ENCODE measurements around the gene C17orf75. TPM values are rescaled to one million over a fixed set of nuclear protein-coding genes. Genes with fewer than 3 reads are reported as not detected.

C17orf75 gene
- total and polyA plus RNA-seq, 4 donors = 4.7 to 10.1 (median 7.6) TPM

DNA sequence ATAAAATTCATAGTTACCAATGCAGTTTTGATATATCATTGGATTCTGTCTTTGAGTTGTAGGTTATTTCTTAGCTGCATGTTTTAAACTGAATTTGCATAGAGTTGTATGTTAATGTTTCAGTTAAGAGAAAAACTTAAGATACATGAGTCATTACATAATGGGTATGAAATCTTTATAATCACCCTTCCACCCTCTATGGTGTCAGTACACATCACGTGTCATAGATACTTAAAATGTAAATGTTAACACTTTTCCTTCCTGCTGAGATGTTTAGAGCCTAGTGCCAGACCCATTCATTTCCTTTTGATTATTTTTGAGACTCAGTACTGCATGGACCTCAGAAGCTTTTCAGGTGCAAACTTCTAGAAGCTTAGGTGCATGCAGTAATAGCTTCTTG, 28.5 kb upstream of the C17orf75 start:
- Histone ChIP-seq H3K9ac (ENCODE audit: low read depth in 1 of 2, low read length in 2 of 2) (no peak overlapping the region), H3K4me1 (ENCODE audit: control insufficient read depth in 4 of 4, insufficient read depth in 4 of 4, low read length in 3 of 4) (no peaks in the 10 kb centered on the region), H3K27ac (ENCODE audit: low read depth in 1 of 2, low read length in 2 of 2) (no peak overlapping the region), H3K27me3 (ENCODE audit: control insufficient read depth in 4 of 4, insufficient read depth in 4 of 4, low read length in 3 of 4) (no peaks in the 10 kb centered on the region), H3K36me3 (ENCODE audit: control insufficient read depth in 4 of 4, insufficient read depth in 3 of 4, low read depth in 1 of 4, low read length in 3 of 4) (peaks cover 17 to 88% (median 74%) of the 10 kb centered on the region in 4 donors), H3K4me3 (ENCODE audit: low read depth in 1 of 3, low read length in 3 of 3) (no peak overlapping the region), H3K9me3 (ENCODE audit: control insufficient read depth in 4 of 4, low read length in 3 of 4) (no peaks in the 10 kb centered on the region)
- no peak for DNase-seq (ENCODE audit: low spot score)
- 79% methylated on average over 1 of the region's 1 CpG for WGBS
- no peak for TF ChIP-seq GABPA (IDR thresholded peaks at IDR 0.05 in 1 of 2, conservative IDR thresholded peaks at IDR 0.05 in 1 of 2)
- TF ChIP-seq, protein P1, sequence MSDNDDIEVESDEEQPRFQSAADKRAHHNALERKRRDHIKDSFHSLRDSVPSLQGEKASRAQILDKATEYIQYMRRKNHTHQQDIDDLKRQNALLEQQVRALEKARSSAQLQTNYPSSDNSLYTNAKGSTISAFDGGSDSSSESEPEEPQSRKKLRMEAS (IDR thresholded peaks at IDR 0.05) = no peak
- TF ChIP-seq HNF4A (conservative IDR thresholded peaks at IDR 0.05) = no peak
- no peak for TF ChIP-seq FOXA1 (IDR thresholded peaks at IDR 0.05)
- TF ChIP-seq SP1 (IDR thresholded peaks at IDR 0.05) = no peak
- TF ChIP-seq TAF1 (conservative IDR thresholded peaks at IDR 0.05) = no peak
- no peak for TF ChIP-seq JUND (IDR thresholded peaks at IDR 0.05)
- TF ChIP-seq EGR1 (IDR thresholded peaks at IDR 0.05; ENCODE audit: low read depth in 2 of 2) = no peak
- TF ChIP-seq, protein P2, sequence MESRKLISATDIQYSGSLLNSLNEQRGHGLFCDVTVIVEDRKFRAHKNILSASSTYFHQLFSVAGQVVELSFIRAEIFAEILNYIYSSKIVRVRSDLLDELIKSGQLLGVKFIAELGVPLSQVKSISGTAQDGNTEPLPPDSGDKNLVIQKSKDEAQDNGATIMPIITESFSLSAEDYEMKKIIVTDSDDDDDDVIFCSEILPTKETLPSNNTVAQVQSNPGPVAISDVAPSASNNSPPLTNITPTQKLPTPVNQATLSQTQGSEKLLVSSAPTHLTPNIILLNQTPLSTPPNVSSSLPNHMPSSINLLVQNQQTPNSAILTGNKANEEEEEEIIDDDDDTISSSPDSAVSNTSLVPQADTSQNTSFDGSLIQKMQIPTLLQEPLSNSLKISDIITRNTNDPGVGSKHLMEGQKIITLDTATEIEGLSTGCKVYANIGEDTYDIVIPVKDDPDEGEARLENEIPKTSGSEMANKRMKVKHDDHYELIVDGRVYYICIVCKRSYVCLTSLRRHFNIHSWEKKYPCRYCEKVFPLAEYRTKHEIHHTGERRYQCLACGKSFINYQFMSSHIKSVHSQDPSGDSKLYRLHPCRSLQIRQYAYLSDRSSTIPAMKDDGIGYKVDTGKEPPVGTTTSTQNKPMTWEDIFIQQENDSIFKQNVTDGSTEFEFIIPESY (IDR thresholded peaks at IDR 0.05) = no peak
- no peak for TF ChIP-seq FOXA2 (IDR thresholded peaks at IDR 0.05)
- TF ChIP-seq HNF4G (IDR thresholded peaks at IDR 0.05) = no peak
- no peak for TF ChIP-seq RAD21 (IDR thresholded peaks at IDR 0.05)
- no peak for TF ChIP-seq NR2F2 (IDR thresholded peaks at IDR 0.05)
- no peak for TF ChIP-seq YY1 (IDR thresholded peaks at IDR 0.05)
- TF ChIP-seq, protein P3, sequence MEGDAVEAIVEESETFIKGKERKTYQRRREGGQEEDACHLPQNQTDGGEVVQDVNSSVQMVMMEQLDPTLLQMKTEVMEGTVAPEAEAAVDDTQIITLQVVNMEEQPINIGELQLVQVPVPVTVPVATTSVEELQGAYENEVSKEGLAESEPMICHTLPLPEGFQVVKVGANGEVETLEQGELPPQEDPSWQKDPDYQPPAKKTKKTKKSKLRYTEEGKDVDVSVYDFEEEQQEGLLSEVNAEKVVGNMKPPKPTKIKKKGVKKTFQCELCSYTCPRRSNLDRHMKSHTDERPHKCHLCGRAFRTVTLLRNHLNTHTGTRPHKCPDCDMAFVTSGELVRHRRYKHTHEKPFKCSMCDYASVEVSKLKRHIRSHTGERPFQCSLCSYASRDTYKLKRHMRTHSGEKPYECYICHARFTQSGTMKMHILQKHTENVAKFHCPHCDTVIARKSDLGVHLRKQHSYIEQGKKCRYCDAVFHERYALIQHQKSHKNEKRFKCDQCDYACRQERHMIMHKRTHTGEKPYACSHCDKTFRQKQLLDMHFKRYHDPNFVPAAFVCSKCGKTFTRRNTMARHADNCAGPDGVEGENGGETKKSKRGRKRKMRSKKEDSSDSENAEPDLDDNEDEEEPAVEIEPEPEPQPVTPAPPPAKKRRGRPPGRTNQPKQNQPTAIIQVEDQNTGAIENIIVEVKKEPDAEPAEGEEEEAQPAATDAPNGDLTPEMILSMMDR (IDR thresholded peaks at IDR 0.05; ENCODE audit: low read depth, low read length, missing input control) = no peak

DNA sequence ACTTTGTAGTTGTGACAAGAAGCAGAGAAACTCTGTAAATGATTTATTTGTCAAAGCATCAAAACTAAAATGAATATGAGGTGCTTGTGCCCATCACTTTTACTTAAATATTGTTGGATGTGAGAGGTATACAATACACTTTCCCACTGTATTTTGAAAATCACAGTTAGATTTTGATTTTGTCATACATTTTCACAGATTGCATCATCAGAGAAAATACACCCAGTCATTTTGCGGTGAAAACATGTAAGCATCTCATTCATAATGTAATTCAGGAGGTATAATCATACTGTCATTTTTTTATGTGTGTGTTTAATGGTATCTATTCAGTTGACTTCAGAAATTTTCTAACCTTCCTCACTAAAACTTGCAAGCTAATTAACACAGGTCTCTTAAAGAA, 19.3 kb upstream of the C17orf75 start:
- no peak overlapping the region for H3K9ac ChIP-seq (ENCODE audit: low read depth in 1 of 2, low read length in 2 of 2)
- no peak for TF ChIP-seq SP1 (IDR thresholded peaks at IDR 0.05)
- no peak overlapping the region for H3K27ac ChIP-seq (ENCODE audit: low read depth in 1 of 2, low read length in 2 of 2)
- H3K9me3 ChIP-seq (ENCODE audit: control insufficient read depth in 4 of 4, low read length in 3 of 4) = no peaks in the 10 kb centered on the region
- peaks cover 0 to 2% (median under 1%) of the 10 kb centered on the region in 4 donors for H3K4me1 ChIP-seq (ENCODE audit: control insufficient read depth in 4 of 4, insufficient read depth in 4 of 4, low read length in 3 of 4)
- no peaks in the 10 kb centered on the region for H3K27me3 ChIP-seq (ENCODE audit: control insufficient read depth in 4 of 4, insufficient read depth in 4 of 4, low read length in 3 of 4)
- no peak overlapping the region for H3K4me3 ChIP-seq (ENCODE audit: low read depth in 1 of 3, low read length in 3 of 3)
- no peak for DNase-seq (ENCODE audit: low spot score)
- H3K36me3 ChIP-seq (ENCODE audit: control insufficient read depth in 4 of 4, insufficient read depth in 3 of 4, low read depth in 1 of 4, low read length in 3 of 4) = peaks cover 16 to 73% (median 68%) of the 10 kb centered on the region in 4 donors
- WGBS = 98% methylated on average over 1 of the region's 1 CpG

DNA sequence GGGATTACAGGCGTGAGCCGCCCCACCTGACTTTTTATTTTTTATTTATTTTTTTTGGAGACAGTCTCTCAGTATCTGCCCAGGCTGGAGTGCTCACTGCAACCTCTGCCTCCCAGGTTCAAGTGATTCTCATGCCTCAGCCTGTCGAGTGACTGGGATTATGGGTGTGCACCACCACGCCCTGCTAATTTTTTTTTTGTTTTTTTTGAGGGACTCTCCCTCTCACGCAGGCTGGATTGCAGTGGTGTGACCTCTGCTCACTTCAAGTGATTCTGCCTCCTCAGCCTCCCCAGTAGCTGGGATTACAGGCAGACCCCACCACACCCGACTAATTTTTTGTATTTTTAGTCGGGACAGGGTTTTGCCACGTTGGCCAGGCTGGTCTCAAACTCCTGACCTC, 15.6 kb upstream of the C17orf75 start:
- Histone ChIP-seq H3K9me3 (ENCODE audit: control insufficient read depth in 4 of 4, low read length in 3 of 4) (no peaks in the 10 kb centered on the region), H3K4me1 (ENCODE audit: control insufficient read depth in 4 of 4, insufficient read depth in 4 of 4, low read length in 3 of 4) (peaks cover 3 to 34% (median 9%) of the 10 kb centered on the region in 4 donors), H3K4me3 (ENCODE audit: low read depth in 1 of 3, low read length in 3 of 3) (no peak overlapping the region), H3K27me3 (ENCODE audit: control insufficient read depth in 4 of 4, insufficient read depth in 4 of 4, low read length in 3 of 4) (no peaks in the 10 kb centered on the region), H3K9ac (ENCODE audit: low read depth in 1 of 2, low read length in 2 of 2) (no peak overlapping the region), H3K27ac (ENCODE audit: low read depth in 1 of 2, low read length in 2 of 2) (no peak overlapping the region), H3K36me3 (ENCODE audit: control insufficient read depth in 4 of 4, insufficient read depth in 3 of 4, low read depth in 1 of 4, low read length in 3 of 4) (peaks cover 18 to 58% (median 45%) of the 10 kb centered on the region in 4 donors)
- no peak for DNase-seq (ENCODE audit: low spot score)
- WGBS = 86% methylated on average over 8 of the region's 8 CpGs
- TF ChIP-seq GABPA (IDR thresholded peaks at IDR 0.05 in 1 of 2, conservative IDR thresholded peaks at IDR 0.05 in 1 of 2) (no peak), RXRA (IDR thresholded peaks at IDR 0.05) (no peak), HNF4G (IDR thresholded peaks at IDR 0.05) (no peak), FOXA1 (IDR thresholded peaks at IDR 0.05) (no peak), EGR1 (IDR thresholded peaks at IDR 0.05; ENCODE audit: low read depth in 2 of 2) (no peak), YY1 (IDR thresholded peaks at IDR 0.05) (no peak), TAF1 (conservative IDR thresholded peaks at IDR 0.05) (no peak), JUND (IDR thresholded peaks at IDR 0.05) (no peak), HNF4A (conservative IDR thresholded peaks at IDR 0.05) (no peak)
- TF ChIP-seq, protein P1 (IDR thresholded peaks at IDR 0.05) = no peak
- TF ChIP-seq, protein P4, sequence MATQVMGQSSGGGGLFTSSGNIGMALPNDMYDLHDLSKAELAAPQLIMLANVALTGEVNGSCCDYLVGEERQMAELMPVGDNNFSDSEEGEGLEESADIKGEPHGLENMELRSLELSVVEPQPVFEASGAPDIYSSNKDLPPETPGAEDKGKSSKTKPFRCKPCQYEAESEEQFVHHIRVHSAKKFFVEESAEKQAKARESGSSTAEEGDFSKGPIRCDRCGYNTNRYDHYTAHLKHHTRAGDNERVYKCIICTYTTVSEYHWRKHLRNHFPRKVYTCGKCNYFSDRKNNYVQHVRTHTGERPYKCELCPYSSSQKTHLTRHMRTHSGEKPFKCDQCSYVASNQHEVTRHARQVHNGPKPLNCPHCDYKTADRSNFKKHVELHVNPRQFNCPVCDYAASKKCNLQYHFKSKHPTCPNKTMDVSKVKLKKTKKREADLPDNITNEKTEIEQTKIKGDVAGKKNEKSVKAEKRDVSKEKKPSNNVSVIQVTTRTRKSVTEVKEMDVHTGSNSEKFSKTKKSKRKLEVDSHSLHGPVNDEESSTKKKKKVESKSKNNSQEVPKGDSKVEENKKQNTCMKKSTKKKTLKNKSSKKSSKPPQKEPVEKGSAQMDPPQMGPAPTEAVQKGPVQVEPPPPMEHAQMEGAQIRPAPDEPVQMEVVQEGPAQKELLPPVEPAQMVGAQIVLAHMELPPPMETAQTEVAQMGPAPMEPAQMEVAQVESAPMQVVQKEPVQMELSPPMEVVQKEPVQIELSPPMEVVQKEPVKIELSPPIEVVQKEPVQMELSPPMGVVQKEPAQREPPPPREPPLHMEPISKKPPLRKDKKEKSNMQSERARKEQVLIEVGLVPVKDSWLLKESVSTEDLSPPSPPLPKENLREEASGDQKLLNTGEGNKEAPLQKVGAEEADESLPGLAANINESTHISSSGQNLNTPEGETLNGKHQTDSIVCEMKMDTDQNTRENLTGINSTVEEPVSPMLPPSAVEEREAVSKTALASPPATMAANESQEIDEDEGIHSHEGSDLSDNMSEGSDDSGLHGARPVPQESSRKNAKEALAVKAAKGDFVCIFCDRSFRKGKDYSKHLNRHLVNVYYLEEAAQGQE (IDR thresholded peaks at IDR 0.05) = no peak
- TF ChIP-seq, protein P2 (IDR thresholded peaks at IDR 0.05) = no peak
- TF ChIP-seq, protein P5, sequence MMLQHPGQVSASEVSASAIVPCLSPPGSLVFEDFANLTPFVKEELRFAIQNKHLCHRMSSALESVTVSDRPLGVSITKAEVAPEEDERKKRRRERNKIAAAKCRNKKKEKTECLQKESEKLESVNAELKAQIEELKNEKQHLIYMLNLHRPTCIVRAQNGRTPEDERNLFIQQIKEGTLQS (IDR thresholded peaks at IDR 0.05) = no peak

Measured in liver (tissue), 9 donors.